ENCODE results near the gene CFAP70. TPM values are rescaled to one million over a fixed set of nuclear protein-coding genes. Genes with fewer than 3 reads are reported as not detected.

CFAP70 gene
- total and polyA plus RNA-seq, 8 donors = 1.3 to 28.8 (median 3.0) TPM

GRCh38 chr10:73388228-73388627, 29.6 kb upstream of the CFAP70 start:
- Histone ChIP-seq H3K36me3 (peaks cover 0 to 37% (median 25%) of the 10 kb centered on the region in 3 donors), H3K4me1 (no peaks in the 10 kb centered on the region), H3K9me3 (no peaks in the 10 kb centered on the region), H3K27me3 (no peaks in the 10 kb centered on the region), H3K27ac (no peak overlapping the region), H3K4me3 (no peak overlapping the region)
- intact Hi-C loops (cut with DNase I) = no loop called here
- TF ChIP-seq, protein P1, sequence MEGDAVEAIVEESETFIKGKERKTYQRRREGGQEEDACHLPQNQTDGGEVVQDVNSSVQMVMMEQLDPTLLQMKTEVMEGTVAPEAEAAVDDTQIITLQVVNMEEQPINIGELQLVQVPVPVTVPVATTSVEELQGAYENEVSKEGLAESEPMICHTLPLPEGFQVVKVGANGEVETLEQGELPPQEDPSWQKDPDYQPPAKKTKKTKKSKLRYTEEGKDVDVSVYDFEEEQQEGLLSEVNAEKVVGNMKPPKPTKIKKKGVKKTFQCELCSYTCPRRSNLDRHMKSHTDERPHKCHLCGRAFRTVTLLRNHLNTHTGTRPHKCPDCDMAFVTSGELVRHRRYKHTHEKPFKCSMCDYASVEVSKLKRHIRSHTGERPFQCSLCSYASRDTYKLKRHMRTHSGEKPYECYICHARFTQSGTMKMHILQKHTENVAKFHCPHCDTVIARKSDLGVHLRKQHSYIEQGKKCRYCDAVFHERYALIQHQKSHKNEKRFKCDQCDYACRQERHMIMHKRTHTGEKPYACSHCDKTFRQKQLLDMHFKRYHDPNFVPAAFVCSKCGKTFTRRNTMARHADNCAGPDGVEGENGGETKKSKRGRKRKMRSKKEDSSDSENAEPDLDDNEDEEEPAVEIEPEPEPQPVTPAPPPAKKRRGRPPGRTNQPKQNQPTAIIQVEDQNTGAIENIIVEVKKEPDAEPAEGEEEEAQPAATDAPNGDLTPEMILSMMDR (IDR thresholded peaks at IDR 0.05) = no peak
- FAIRE-seq = no peak
- 89 to 96% methylated on average over 4 of the region's 4 CpGs for WGBS, 2 donors
- no peak for DNase-seq
- no peak for ATAC-seq

DNA sequence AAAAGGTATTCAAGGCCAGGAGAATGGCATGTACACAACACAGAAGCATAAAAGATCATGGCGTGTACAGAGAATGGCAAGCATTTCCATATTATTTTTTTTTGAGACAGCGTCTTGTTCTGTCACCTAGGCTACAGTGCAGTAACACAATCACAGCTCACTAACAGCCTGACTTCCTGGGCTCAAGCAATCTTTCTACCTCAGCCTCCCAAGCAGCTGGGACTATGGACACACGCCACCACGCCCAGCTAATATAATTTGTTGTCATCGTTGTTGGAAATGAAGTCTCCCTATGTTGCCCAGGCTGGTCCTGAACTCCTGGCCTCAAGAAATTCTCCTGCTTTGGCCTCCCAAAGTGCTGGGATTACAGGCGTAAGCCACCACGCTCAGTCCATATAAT, 27.9 kb upstream of the CFAP70 start:
- DNase-seq = no peak
- no peak overlapping the region for H3K4me3 ChIP-seq
- WGBS, 2 donors = 94 to 97% methylated on average over 7 of the region's 7 CpGs
- intact Hi-C loops (cut with DNase I) = no loop called here
- peaks cover 0 to 51% (median 29%) of the 10 kb centered on the region in 3 donors for H3K36me3 ChIP-seq
- no peak for ATAC-seq
- H3K27me3 ChIP-seq = no peaks in the 10 kb centered on the region
- no peak for FAIRE-seq
- TF ChIP-seq, protein P1 (IDR thresholded peaks at IDR 0.05) = no peak
- H3K9me3 ChIP-seq = no peaks in the 10 kb centered on the region
- H3K27ac ChIP-seq = no peak overlapping the region
- H3K4me1 ChIP-seq = no peaks in the 10 kb centered on the region

- Histone ChIP-seq H3K4me1 (no peaks in the 10 kb centered on the region), H3K27me3 (no peaks in the 10 kb centered on the region), H3K4me3 (no peak overlapping the region), H3K27ac (no peak overlapping the region), H3K9me3 (no peaks in the 10 kb centered on the region), H3K36me3 (peaks cover 5 to 67% (median 20%) of the 10 kb centered on the region in 3 donors)
- ATAC-seq = no peak
- no peak for DNase-seq
- TF ChIP-seq, protein P1 (IDR thresholded peaks at IDR 0.05) = no peak
- no peak for FAIRE-seq
- WGBS, 2 donors = 68 to 82% methylated on average over 1 of the region's 1 CpG
- intact Hi-C loops (cut with DNase I) = no loop called here
These were observed 20.5 kb upstream of the CFAP70 start for GRCh38 chr10:73379064-73379748.

DNA sequence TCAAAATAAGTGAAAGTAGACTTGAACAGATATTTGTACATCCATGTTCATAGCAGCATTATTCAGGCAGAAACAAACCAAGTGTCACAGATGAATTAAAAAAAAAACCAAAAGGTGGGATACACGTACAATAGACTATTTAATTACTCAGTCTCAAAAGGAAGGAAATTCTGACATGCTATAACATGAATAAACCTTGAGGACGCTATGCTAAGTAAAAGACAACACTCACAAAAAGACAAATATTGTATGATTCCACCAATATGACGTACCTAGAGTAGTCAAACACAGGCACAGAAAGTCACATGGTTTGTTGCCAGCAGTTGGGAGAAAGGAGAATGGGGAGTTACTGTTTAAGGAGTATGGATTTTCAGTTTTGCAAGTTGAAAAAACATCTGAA, 18.0 kb upstream of the CFAP70 start:
- no peak for FAIRE-seq
- peaks cover 5 to 49% (median 11%) of the 10 kb centered on the region in 3 donors for H3K36me3 ChIP-seq
- WGBS, 2 donors = 82 to 84% methylated on average over 3 of the region's 3 CpGs

DNA sequence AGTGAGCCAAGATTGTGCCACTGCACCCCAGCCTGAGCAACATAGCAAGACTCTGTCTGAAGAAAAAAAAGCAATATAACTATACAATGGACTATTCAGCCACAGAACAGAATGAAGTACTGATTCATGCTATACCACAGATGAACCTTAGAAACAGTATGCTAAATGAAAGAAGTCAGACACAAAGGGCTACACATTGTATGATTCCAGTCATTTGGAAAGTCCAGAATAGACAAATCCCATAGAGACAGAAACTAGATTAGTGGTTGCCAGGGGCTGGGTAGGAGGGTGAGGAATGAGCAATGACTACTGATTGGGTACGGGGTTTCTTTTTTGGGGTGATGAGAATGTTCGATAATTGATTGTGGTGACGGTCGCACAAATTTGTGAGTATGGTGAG, 9.6 kb upstream of the CFAP70 start:
- Histone ChIP-seq H3K9me3 (no peaks in the 10 kb centered on the region), H3K27ac (no peak overlapping the region), H3K4me3 (no peak overlapping the region), H3K4me1 (no peaks in the 10 kb centered on the region), H3K27me3 (no peaks in the 10 kb centered on the region), H3K36me3 (peaks cover 0 to 27% (median 0%) of the 10 kb centered on the region in 3 donors)
- intact Hi-C loops (cut with DNase I) = no loop called here
- DNase-seq (no peak), ATAC-seq (no peak), FAIRE-seq (no peak)
- TF ChIP-seq, protein P1 (IDR thresholded peaks at IDR 0.05) = no peak
- WGBS, 2 donors = 96 to 99% methylated on average over 4 of the region's 4 CpGs

More for the DNA sequence above, 18.0 kb upstream of the CFAP70 start:
- H3K9me3 ChIP-seq = no peaks in the 10 kb centered on the region
- DNase-seq = no peak
- no peak overlapping the region for H3K27ac ChIP-seq
- H3K4me3 ChIP-seq = no peak overlapping the region
- H3K4me1 ChIP-seq = no peaks in the 10 kb centered on the region
- TF ChIP-seq, protein P1 (IDR thresholded peaks at IDR 0.05) = no peak
- intact Hi-C loops (cut with DNase I) = no loop called here
- no peaks in the 10 kb centered on the region for H3K27me3 ChIP-seq
- no peak for ATAC-seq

Measured in pancreas (tissue), 10 donors.